ENCODE measurements around the gene PRMT1.
"Not testable (repeated sequence)": the region's sequence is repeated elsewhere in the genome, so short reads cannot be mapped to it uniquely, and the experiment has no call there.

PRMT1 gene

DNA sequence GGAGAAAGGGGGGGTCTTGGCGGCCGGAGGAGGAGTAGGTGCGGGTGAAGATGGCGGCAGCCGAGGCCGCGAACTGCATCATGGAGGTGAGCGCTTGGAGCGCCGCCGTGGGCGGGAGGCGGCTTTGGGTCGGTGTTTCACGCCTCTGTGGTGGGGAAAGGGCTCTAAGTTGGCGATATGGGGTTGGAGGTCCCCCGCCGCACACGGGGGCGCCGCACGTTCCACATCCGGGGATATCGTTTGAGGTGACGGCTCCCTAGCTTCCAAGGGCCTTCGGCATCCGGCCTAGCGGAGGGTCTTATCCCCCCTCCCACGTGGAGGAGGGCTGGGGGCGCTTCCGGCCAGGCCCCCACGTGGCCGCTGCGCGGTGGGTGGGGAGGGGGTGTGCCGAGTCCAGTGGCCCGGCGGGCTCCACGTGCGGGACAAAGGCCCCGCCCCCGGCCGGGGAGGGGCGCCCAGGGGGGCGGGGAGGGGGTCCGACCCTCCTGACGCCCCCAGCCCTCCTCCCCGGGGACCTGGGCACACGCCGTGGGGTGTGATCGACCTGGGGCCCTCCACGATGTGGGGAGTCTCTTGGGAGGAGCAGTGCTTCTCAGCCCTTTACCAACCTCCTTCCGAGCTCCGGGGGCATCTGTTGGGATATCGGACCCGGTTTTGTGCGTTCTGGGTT is at the start of gene PRMT1:
PRMT1 (plus strand) TSS at position 41 of the 670 bp plus-strand sequence; CDS start at position 51, 10 bp downstream.
- no peak for DNase-seq

DNA sequence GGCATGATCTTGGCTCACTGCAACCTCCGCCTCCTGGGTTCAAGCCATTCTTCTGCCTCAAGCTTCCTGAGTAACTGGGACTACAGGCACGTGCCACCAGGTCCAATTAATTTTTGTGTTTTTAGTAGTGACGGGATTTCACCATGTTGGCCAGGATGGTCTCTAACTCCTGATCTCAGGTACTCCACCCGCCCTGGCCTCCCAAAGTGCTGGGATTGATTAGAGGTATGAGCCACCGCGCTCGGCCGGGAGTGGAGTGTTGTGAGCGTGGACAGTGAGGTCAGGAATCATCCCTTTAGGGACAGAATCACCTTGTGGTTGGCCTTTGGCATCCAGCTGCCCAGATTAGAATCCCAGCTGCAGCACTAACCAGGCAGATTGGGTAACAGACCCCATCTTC is 47.4 kb upstream of the PRMT1 start:
- no peak for DNase-seq

DNA sequence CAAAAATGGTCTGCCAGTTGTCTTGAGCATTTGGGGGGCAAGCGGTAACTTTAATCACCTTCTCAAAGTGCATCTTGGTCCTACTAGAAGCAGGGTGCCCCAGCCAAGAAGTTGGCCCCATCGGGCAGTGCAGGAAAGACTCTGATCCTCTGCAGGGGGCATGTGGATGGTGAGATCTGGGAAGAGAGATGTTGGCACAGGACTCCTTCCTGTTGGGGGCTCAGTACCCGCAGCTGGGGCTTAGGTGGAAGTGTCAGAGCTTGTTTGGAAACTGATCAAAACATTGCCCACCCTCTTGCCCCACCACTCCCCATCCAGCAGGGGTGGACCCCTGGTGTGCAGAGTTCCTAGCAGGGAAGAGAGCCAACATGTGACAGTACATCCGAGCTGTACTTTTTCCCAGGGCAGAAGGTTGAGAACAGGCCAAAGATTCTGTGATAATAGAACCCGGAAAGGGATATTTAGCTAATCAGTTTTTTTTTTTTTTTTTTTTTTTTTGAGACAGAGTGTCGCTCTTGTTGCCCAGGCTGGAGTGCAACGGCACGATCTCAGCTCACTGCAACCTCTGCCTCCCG is 46.0 kb upstream of the PRMT1 start:
- DNase-seq: no peak

DNA sequence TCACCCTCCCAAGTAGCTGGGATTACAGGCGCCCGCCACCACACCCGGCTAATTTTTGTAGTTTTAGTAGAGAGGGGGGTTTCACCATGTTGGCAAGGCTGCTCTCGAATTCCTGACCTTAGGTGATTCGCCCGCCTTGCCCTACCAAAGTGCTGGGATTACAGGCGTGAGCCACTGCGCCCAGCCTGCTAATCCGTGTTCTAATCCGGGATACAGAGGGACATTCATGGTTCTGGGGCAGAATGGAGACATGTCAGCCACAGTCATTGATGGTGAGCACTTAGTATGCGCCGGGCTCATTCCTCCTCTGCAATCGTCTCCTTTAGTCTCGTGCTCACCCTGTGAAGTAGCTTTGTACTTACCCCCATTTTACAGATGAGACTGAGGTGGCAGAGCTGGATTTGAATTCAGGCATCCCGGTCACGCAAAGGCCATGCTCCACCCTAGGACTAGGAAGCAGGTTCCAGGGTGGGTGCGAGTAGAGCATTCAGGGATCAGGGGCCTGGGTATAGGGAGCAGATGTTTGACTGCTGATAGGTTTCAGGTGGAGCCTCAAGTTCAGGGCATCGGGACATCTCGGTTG is 45.4 kb upstream of the PRMT1 start:
- DNase-seq: no peak

DNA sequence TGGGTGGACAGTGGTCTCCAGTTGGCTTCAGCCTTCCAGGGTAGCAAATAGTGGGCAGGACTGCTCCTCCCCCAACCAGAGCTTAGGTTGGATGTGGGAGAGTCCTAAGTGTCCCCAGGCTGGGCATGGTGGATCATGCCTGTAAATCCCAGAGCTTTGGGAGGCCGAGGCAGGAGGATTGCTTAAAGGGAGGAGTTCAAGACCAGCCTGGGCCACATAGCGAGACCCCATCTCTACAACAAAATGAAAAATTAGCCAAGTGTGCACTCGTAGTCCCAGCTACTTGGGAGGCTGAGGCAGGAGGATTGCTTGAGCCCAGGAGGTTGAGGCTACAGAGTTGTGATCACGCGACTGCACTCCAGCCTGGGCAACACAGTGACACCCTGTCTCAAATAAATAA is 44.5 kb upstream of the PRMT1 start:
- DNase-seq: no peak

DNA sequence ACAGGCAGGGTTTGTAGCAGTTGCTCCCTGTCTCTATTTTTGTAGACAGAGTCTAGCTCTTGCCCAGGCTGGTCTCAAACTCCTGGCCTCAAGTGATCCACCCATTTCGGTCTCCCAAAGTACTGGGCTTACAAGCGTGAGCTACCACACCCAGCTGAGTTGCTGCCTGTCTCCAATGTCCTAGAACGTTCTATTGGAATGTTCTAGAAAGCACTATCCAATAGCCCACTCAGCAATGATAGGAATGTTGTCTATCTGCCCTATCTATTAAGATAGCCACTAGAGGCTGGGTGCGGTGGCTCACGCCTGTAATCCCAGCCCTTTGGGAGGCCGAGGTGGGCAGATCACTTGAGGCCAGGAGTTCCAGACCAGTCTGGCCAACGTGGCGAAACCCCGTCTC is 43.8 kb upstream of the PRMT1 start:
- DNase-seq: not testable (repeated sequence)

DNA sequence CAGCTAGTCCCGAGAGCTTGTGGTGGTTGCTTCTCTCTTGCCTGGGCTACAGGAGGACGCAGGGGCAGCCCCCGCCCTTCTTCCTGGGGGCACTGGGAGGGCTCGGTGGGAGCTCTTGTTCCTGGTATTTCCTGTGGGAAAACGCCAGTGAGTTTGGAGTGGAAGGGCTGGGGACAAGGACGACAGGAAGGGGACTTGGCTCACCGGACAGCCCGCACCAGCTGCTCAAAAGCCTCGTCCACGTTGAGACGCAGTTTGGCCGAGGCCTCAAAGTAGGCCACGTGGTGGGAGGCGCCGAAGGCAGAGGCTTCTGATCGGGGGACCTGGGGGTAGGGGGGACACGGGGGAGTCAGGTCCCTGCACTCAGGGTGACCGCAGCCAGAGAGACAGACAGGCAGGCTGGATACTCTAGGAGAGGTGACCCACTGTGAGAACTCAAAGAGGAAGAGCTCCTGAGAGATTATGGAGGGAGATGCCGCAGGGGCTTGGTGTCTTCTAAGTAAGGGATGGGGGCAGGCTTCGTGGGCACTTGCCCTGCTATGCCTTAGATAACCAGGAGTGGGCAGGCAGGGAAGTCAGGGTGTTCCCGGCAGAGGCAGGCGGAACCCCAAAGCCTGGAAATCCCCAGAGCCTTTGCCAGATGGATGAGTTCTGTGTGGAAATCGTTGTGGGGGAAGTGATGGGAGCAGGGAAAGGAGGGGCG is 41.4 kb upstream of the PRMT1 start:
- DNase-seq: no peak

DNA sequence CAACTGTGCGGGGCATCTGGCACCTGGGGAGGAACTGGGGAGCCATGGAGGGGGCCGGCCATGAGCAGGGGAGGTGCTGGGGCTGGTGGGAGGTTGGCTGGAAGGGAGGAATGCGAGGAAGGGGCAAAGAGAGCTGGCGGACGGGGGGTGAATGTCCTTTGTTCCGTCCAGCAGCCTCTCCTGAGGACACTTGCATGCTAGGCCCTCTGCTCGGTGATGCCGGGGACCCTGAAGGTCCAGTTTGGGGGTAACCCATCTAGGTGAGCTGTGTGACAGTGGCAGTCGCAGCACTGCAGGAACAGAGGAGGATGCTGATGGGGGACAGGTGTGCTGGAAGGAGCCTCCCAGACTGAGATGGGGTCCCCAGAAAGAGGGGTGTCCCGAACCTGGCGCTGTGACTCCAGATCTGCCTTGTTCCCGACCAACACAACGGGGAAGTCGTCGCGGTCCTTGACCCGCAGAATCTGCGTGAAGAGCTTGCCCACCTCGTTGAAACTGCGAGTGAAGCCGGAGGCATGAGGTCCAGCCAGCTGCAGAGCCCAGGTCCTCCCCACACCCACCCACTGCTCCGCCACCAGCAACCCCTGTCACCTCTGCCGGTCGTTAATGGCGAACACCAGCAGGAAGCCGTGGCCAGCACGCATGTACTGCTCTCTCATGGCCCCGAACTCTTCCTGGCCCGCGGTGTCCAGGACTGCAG is 40.7 kb upstream of the PRMT1 start:
- no peak for DNase-seq

DNA sequence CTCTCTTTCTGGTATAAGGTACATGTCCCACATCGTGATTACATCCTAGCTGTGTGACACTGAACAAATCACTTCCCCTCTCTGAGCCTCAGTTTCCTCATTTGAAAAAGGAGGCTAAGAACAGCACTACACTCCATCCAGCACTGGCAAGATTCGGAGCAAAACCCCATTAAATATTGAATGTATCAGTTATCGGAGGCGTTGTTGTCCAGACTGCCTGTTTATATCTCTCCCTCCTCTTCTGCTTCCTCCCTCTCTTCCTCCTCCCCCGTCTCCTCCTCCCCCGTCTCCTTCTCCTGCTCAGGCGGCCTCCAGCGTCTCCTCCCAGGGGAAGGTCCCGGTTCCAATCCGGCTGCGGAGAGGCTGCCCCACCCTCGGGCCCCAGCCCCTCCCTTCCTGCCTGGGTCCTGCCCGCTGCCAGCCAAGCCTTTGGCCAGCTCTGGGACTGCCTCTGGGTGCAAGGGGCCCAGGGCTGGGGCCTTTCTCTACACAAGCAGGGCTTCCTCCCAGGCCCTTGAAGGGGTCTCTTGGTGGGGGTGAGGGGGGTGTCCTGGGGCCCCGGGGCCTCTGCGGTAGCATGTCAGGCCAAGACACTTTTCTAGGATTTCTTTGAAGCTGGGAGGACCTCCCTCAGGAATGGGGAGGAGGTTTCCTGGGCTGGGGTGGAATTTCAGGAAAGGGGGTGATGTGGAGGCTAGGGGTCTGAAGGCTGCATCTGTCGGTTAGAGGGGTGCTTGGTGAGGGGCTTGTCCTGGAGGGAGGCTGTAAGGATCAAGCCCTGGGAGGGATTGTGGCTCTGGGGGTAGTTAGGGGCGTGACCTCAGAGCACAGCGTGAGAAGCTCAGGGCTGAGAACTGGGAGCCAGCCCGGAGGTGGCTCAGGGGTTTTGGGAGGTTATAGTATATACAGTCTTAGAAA is 39.0 kb upstream of the PRMT1 start:
- no peak for DNase-seq

DNA sequence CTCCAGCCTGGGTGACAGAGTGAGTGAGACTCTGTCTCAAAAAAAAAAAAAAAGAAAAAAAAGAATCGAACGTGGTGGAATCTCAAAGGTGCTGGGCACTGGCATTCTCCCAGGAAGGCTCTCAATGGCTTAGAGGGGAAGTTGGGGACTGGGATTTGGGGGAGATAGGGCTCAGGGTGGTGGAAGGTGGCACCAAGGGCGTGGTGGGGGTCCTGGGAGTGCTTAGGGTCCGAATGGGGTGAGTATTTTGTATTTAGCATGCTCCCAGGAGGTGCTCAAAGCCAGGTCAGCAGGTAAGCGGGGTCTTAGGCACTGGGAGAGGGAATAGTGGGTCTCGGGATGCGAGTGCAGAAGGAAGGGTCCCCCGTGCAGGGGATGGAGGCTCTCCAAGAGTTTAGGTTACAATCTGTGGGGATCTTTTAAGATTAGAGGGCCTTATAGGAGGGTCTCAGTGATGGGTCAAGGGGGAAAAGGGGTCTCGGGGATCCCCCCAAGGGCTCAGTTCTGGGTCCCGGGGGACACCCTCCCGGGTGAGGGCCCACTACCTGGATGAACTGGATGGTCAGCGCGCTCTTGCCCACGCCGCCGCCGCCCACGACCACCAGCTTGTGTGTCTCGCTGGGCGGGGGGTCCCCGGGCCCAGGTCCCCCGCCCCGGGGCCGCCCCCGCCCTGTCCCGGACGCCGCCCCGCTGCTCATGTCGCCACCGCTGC is 37.5 kb upstream of the PRMT1 start:
- DNase-seq: no peak

DNA sequence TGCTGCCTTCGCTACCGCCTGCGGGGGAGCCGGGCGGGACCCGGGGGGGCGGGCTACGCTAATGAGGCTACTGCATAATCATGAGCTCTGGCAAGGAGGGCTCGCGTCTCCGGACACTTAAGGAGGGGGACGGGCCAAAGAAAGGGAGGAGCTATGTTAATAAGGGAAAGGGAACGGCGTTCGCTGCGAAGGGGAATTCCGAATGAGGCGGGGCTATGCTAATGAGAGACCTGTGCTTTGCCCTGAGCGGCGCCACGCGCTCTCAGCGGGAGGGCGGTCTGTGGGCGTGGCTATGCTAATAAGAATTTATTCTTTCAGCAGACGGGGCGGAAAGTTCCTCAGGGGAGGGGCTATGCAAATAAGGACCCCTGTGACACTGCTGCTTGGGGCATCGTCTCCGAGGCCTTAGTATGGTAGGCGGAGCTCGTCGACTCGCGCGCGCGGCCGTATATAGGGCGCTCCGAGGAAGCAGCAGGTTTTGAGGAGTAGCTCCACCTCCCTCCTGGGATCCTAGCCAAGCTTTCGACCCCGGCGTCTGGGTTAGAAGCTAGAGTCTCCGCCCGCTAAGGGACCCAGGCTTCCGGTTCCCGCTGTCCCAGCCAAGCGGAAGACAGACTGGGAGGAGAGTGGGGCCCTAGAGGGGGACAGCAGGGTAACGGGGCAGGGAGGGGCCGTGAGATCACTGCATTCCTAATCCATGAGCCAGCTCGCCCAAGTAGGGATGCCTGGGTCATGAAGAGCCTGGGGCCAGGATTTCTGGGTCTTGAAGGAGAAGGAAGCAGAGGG is 36.8 kb upstream of the PRMT1 start, which contains the start of gene RRAS:
RRAS (minus strand) TSS at position 31 of the 786 bp plus-strand sequence. CDS start 45 bp downstream, outside the sequence.
- peak; percentile 100 for DNase-seq

DNA sequence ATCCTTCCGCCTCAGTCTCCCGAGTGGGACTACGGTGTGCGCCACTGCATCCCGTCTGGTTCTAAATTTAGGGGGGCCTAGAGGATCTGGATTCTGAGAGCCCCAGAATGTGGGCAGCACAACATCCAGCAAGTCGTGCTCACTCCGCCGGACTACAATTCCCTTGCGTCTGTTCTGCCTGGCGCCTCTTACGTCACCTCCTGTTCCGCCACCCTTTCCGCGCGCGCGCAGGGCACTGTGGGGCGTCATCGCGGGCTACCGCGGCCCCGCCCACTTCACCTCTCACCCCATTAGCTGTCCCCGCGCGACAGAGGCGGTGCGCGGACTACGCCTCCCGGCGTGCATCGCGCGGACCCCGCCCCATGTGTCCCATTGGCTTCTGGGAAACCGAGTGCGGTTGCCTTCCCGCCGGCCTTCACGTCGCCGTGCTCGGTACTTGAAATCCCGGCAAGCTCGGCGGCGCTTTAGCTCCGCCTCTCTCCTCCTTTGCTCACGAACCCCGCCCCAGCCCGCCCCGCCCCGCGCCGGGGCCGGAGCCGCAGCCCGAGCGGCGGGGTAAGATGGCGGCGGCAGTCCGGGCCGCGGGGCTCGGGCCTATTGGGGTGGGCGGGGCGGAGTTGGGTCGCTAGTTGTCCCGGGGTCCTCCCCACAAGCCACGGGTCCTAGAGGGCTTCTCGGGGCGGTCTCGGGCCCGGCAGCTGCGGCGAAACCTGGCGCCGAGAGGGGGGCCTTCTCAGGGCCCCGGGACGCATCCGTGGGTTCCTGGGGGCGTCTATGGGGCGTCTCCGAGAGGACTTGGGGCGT is 35.2 kb upstream of the PRMT1 start, which contains the start of gene SCAF1:
SCAF1 (plus strand) TSS at position 522 of the 804 bp plus-strand sequence. CDS start 2,818 bp downstream, outside the sequence.
- peak; percentile 99 for DNase-seq

DNA sequence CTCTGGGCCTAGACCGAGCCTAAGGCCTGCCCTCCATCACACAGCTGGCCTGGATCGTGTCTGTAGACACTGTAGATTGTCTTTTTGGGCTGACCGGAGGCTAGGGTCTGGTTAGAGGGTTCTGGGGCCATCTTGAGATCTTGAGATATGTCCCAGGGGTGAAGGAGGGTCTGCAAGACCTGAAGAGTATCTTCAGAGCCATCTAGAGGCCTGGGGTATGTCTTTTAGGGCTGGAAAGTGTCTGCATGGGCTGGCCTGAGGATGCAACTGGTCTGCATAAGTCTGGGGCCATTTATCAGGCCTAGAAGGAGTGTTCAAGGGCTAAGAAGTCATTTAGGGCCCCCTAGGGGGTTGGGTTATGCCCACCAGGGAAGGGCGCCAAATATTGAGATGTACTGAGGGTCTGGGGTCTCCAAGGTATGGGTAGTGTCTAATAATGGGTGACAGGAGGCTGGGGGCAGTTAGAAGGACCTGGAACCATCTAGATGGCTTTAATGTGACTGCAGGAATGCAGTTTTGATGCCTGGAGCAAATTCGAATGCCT is 34.5 kb upstream of the PRMT1 start:
- no peak for DNase-seq

DNA sequence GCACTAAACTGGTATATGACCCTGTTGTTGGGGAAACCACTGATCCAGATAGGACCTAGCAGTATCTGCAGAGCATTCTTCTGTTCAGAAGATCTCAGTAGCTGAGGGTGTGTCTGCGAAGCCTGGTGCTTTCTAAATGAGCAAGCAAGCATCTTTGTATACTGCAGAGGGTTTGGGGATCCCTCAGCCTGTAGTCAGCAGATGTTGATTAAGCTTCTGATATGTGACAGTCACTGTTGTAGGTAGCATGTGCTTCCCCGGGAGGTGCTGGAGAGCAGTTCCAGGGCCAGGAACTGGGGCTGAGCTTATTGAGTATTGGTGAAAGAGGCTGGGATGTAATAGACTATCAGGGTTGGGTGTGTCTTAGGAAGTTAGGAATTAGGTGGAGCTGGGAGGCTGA is 33.6 kb upstream of the PRMT1 start:
- no peak for DNase-seq

DNA sequence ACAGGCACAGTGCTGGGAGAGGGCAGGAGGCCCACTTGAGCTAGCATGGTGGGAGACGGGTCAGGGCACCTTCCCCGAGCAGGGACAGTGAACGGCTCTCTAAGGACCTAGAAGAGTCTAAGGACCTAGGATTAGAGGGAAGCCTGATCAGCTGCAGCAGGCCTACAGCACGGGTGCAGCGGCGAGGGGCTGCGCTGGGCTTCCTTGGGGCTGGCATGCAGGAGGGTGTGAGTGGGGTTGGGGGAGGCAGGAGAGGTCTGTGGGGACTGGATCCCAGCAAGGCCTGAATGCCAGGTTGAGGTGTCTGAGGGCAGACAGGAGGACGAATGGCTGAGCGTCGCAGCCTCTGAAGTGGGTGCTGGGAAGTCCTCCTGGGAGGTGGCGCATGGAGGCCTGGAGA is 31.5 kb upstream of the PRMT1 start:
- DNase-seq: no peak

DNA sequence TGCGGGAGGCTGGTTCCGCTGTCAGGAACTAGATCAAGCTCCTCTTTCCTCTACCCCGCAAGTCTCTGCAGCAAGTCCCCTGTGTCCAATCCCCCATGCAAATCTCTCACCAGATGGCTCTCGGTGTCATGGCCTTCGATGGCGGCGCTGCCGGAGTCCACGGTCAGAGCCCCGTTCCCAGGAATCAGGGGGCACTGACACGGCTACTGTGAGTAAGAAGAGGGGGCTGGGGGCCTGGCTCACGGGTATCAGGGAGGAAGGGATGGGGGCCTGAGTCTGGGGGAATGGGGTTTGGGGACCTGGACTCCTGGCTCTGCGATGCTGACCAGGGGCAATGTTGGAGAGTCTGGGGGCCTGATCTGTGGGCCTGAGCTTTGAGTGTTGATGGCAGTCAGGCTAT is 31.1 kb upstream of the PRMT1 start:
- no peak for DNase-seq

DNA sequence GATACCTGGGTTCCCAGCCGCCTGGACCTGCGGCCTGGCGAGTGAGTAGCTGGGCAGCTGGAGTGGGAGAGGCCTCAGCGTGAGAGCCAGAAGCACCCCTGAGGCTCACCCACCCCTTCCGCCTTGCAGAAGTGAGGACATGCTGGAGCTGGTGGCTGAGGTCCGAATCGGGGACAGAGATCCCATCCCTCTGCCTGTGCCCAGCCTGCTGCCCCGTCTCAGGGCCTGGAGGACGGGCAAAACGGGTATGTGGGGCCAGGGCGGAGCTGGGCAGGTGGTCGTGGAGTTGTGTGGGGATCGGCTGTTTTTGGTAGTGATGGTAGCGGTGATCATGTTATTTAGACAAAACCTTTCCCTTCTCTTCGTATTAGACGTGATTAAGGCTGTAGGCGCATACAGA is 30.5 kb upstream of the PRMT1 start:
- no peak for DNase-seq

DNA sequence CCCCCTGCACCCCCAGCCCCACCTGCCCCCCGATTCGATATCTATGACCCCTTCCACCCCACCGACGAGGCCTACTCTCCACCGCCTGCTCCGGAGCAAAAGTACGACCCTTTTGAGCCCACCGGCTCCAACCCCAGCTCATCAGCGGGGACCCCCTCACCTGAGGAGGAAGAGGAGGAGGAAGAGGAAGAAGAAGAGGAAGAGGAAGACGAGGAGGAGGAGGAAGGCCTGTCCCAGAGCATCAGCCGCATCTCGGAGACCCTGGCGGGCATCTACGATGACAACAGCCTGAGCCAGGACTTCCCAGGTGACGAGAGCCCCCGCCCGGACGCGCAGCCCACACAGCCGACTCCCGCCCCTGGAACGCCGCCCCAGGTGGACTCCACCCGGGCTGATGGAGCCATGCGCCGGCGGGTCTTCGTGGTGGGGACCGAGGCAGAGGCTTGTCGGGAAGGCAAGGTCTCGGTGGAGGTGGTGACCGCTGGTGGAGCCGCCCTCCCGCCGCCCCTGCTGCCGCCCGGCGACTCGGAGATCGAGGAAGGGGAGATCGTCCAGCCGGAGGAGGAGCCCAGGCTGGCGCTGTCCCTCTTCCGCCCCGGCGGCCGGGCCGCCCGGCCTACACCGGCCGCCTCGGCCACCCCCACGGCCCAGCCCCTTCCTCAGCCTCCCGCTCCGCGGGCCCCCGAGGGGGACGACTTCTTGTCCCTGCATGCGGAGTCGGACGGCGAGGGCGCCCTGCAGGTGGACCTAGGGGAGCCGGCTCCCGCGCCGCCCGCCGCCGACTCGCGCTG is 25.8 kb upstream of the PRMT1 start:
- no peak for DNase-seq

Data from NCI-H510A (cell line).